Jurkat, Clone E6-1 (cell line): ENCODE data around the gene ATG9B.
"Not testable (repeated sequence)": the region's sequence is repeated elsewhere in the genome, so short reads cannot be mapped to it uniquely, and the experiment has no call there.

Experiments used
- DNase-seq: peaks from one replicate; pipeline ENCODE4 v3.0.0-alpha.2; 2011; ENCODE audit warnings: low read depth, low spot score
- H3K4me3 ChIP-seq: 2 replicates; pipeline ENCODE4 v1.5.1; 2011; ENCODE audit warnings: mild to moderate bottlenecking, low read length, control low read depth, moderate library complexity

Gene ATG9B

DNA sequence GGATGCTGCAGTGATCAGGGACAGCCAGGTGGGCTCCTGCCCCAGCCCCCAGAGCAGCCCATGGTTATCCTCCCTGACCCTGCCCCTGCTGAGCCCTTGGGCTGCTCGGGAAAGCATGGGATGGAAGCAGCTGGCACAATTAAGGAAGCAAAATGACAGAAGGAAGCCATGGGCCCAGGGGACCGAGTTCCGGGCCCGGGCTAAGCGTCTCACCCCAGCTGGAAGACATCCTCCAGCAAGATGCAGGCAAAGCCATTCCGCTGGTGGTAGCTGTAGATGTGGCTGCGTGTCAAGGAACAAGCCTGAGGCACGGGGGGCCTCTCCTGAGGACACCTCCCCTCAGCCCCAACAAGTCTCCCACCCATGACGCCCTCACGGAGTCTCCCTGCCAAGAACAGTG is 1.1 kb downstream of the ATG9B start:
- DNase-seq: no peak

GRCh38 chr7:151020231-151020630 is 4.1 kb downstream of the ATG9B start:
- H3K4me3 ChIP-seq: no peak overlapping the region
- DNase-seq: no peak

More for the DNA sequence above, 1.1 kb downstream of the ATG9B start:
- no peak overlapping the region for H3K4me3 ChIP-seq

DNA sequence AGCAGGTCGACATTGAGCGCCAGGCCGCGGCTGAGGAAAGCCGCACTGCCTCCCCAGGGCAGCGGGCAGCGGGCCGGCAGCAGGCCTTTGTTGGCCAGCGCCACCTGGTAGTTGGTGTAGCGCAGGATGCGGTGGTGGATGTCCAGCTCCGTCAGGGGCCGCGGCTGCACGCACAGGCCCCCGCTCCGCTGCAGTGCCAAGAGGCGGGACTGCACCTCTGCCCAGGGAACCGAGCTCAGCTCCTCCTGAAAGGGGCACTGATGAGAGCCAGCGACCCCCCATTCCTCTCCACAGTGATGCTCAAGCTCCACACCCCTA is 5.2 kb downstream of the ATG9B start:
- H3K4me3 ChIP-seq: no peak overlapping the region
- DNase-seq: no peak

DNA sequence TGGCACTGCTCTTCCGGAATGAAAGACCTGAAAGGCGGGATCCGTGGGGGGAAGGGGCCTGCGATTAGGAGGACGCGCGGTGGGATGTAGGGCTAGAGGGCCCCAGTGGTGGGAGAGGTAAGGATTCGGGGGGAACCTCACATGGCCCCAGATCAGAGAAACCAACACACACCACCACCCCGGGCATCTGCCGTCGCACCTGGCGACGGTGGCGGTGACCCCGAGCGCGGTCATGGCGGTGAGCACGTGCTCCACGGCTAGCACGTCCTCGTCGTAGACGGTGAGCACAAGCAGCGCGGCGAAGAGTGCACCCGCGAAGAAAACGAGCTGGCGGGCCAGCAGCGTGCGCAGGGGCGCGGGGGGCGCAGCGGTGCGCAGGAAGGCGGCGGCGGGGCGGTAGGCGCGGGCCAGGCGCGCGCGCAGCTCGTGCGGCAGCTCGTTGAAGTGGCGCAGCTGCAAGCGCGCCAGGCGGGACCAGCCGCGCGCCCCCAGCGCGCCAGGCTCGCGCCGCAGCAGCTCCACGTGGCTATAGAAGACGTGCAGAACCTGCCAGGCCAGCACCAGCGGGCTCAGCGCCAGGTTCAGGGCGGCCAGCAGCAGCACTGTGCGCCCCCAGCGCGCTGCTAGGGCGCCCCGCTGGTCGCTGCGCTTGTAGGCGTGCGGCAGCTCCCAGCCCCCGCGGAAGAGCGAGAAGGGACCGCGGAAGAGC is 5.7 kb downstream of the ATG9B start:
- no peak for DNase-seq

GRCh38 chr7:151017953-151018420 is 6.3 kb downstream of the ATG9B start:
- DNase-seq: peak; percentile 72
- H3K4me3 ChIP-seq: peak overlapping the region; percentile 45

More for the DNA sequence above, 5.7 kb downstream of the ATG9B start:
- H3K4me3 ChIP-seq: peak overlapping the region; percentile 45

- no peak for DNase-seq
- H3K4me3 ChIP-seq: peak overlapping the region; percentile 45
Observed at GRCh38 chr7:151017370-151017952, 6.8 kb downstream of the ATG9B start.

- DNase-seq: no peak
- H3K4me3 ChIP-seq: no peak overlapping the region
Observed at GRCh38 chr7:151016942-151017341, 7.4 kb downstream of the ATG9B start.

GRCh38 chr7:151016505-151016904 is 7.8 kb downstream of the ATG9B start:
- DNase-seq: no peak
- H3K4me3 ChIP-seq: no peak overlapping the region

- no peak overlapping the region for H3K4me3 ChIP-seq
- no peak for DNase-seq
Observed at GRCh38 chr7:151015967-151016366, 8.3 kb downstream of the ATG9B start.

DNA sequence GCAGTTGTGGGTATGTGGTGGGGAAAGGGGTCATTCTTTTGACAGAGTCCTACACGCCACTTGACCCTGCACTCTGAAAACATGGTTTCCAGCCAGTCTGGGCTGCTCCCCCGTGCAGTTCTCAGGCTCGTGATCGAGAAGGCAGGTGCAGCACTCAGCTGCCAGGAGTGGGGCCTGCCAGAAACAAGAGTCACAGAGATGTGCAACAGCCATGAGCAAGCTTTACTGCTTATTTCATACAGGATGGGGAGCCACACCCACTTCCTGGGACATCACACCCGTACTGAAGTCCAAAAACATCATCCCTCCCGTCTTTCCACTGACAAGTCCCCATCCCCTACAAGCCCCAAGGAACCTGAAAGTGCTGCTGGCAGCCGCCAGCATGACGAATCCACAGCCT is 9.3 kb downstream of the ATG9B start:
- DNase-seq: peak; percentile 38
- H3K4me3 ChIP-seq: no peak overlapping the region

- peak; percentile 93 for DNase-seq
- peak overlapping the region; percentile 67 for H3K4me3 ChIP-seq
Observed at GRCh38 chr7:151013733-151014497, 10.4 kb downstream of the ATG9B start.

- DNase-seq: no peak
- H3K4me3 ChIP-seq: peak overlapping the region; percentile 67
Observed at GRCh38 chr7:151013356-151013732, 10.9 kb downstream of the ATG9B start.

DNA sequence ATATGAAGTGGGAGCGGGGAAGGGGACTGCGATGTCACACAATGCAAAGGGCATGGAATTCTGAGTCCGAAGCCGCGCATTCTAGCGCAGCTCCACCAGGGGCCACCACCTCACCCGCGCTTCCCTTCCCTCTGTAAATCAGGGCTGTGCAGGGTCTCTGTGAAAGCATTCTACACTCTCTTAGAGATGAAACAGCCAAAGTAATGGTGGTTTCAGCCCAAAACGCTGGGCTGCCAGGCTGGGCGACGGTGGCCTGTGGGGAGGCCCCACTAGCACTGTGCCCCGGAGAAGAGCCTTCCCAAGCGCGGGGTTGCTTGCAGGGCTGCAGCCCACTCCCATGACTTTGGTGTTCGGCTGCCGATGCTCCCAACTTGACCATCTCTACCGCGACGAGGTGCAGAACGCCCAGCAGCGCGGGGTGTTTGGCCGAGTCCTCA is 11.4 kb downstream of the ATG9B start:
- H3K4me3 ChIP-seq: peak overlapping the region; percentile 15
- no peak for DNase-seq

DNA sequence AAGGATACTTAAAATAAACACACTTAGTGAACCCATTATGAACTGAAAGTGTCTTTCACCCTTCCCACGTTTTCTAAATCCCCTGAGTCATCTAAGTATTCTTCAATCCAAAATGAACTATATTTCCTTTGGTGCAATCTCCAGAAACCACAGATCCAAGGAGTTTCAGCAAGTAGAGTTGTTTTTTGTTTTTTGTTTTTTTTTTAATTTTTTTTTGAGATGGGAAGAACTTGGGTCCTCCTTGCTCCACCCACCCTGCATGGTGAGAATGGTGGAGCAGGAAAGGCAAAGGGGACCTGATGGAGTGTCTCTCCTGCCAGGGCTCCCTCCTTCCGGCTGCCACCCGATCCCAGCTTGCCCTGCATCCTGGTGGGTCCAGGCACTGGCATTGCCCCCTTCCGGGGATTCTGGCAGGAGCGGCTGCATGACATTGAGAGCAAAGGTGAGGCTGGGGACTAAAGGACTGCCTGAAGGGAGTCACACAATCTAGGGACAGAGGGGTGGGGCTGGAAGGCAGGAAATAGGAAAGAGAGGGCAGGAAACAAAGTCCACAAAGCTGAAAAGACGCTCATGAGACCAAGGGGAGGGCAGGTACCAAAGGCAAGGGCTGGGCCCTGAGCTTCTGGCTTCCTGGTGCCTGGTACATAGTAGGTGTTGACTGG is 12.1 kb downstream of the ATG9B start:
- no peak for DNase-seq
- no peak overlapping the region for H3K4me3 ChIP-seq

DNA sequence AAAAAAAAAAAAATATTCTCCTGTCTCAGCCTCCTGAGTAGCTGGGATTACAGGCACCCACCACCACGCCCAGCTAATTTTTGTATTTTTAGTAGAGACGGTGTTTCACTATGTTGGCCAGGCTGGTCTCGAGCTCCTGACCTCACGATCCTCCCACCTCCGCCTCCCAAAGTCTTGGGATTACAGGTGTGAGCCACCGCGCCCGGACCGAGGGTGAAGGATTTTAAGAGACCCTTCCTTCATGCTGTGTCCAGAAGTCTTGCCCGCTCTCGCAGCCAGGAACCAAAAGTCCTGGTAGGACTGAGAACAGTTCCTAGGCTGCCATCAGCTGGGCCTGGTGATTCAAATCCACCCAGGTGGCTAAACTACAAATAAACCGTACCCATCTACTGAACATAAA is 12.7 kb downstream of the ATG9B start:
- H3K4me3 ChIP-seq, DNase-seq: not testable (repeated sequence)

GRCh38 chr7:151011097-151011409 is 13.2 kb downstream of the ATG9B start:
- no peak overlapping the region for H3K4me3 ChIP-seq
- no peak for DNase-seq

- H3K4me3 ChIP-seq: no peak overlapping the region
- DNase-seq: no peak
Observed at GRCh38 chr7:151010307-151011096, 13.8 kb downstream of the ATG9B start.

GRCh38 chr7:151010037-151010306 is 14.3 kb downstream of the ATG9B start:
- no peak overlapping the region for H3K4me3 ChIP-seq
- no peak for DNase-seq

DNA sequence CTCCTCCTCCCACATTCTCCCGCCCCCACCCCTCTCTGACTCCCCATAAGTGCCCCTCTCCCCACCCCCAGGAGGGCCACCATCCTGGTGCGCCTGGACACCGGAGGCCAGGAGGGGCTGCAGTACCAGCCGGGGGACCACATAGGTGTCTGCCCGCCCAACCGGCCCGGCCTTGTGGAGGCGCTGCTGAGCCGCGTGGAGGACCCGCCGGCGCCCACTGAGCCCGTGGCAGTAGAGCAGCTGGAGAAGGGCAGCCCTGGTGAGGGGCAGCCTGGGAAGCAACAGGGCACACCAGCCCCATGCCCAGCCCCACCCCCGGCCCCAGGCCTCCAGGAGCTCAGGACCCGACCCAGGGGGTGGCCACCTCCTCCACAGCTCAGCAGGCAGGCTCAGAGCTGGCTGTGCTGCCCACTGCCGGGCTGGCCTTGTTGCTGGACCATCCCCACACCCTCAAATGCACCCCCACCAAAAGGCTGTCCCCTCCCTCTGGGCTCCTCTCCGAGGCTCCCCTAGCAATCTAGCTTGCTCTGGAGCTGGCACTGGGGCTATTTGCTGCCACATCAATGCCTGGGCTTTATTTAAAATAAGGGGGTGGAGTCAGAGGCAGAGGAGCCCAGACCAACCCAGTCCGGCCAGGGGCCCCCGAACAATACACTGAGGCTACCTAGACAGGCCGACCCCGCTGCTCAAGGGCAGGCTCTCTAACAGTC is 14.8 kb downstream of the ATG9B start:
- DNase-seq: no peak
- H3K4me3 ChIP-seq: peak overlapping the region; percentile 57
